D341Med (cell line): Measurements from ENCODE around the gene ZNF423.

ENCODE experiments used
- DNase-seq: peaks from one replicate; pipeline ENCODE4 v3.0.0; 2012; ENCODE audit warnings: low spot score

Gene ZNF423

DNA sequence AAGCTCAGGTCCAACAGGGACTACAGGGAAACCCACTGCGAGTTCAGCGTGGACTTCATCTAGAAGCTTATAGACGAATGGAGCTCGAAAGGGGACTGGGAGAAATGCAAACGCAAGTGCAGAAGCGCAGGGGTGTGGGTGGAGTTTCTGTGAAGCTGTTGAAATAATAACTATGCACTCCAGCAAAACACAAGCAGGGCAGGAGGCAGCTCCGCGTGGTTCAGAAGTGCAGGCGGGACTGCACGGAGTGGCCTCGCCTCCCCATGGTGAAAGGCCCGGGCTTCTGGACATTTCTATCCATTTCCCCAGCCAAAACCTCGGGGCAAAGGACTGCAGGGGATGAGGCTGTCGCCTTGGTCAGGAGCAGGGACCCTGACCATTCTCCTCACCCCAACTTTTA is 74.5 kb downstream of the ZNF423 start:
- no peak for DNase-seq

DNA sequence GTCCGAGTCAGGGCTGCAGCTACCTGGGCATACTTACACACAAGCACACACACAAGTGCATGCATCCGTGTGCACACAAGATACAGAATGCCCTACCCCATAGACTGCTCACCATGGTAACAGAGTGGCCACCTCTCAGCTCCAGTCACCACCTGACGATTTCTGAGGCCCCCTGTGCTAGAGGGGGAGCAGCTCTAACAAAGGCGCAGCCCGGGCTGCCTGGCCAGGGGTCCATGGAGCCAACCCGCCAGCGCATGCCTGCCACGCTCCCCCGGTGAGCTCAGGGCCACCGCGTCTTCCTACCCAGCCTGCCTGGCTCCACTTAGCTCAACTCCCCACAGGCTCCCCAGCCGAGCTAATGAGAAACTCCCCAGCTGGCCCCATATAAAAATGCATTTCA is 75.5 kb downstream of the ZNF423 start:
- DNase-seq = no peak

DNA sequence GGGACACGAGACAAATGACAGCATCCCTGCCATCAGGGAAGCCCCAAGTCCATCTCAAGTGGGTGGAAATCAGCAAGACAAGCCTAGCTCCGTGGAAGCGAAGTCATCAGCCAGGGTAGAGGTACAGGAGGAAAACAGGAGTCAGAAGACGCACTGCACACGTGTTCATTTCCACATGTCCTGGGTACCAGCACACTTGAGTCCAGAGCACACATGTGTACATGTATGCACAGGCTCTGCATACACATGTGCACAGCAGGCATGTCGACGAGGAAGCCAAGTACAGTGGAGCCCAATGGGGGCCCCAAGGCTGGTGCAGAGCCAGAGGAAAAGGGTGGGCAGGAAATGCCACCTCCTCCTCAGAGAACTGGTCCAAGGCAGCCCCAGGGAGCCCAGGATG is 75.9 kb downstream of the ZNF423 start:
- DNase-seq = no peak

DNA sequence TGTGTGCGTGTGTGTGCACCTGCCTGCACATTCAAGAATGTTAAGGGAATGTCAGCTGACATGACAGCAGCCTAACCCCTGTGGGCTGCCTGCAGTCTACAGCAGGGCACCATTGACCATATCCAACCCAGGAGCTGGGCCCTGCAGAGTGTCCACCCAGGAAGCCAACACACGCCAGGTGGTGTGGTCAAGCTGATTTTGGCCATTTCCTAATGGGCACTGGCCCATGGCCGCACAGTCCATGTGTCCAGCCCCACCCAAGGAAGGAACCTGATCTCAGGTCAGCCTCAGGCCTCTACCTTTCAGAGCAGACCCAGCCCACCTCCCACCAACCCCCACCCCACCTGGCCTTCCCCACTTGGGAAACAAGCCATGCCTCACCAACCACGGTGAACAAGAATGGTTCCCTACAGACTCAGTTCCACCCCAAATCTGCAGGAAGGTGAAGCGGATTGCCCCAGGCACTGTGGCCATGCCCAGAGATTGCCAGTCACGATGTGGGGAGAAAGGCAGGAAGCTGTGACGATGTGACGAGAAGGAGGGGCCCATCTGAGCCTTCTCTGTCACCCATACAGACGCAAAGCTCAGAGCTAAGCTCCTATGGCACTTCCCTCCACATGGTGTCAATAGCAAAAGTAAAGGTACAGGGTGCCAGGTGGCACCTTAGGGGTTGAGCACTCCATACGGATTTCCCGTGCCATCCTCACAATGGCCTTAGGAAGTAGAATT is 77.5 kb downstream of the ZNF423 start:
- no peak for DNase-seq

DNA sequence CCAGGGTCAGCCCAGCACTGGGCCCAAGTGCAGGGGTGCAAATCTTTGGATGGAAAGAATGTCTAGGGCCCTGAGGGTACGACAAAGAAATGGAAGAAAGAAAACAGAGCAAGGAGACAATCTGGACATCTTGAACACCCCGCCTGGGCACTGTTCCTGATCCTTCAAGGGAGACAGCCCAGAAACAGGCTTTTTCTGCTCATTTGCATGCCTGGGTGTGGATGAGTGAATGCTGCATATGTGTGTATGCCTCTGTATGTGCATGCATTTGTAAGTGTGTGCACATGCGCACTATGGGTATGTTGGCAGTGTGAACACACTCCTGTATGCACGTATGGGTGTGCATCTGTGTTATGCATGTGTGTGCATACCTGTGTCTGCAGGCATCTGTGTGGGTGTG is 79.2 kb downstream of the ZNF423 start:
- no peak for DNase-seq

DNA sequence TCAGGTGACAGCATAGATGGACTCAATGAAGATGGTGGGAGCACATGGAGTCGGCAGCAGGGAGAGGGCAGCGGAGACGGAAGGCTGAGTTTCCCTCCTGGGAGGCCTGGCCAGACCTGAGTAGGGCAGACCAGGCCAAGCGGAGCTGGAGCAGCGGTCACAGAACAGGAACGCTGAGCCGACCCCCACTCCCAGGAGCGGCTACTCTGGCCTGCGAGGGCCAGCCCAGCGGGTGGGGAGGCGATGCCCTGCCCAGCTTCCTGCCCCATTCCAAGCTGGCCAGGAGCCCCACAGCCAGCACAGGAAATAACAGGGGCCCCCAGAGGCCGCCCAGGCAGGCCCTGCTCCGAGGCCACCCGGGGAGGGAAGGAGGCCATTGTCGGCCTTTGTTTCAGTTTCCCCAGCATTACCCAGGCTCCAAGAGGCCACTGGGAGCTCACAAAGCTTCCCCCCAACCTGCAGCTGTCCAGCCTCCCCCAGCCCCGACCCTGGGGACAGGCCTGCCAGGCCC is 79.8 kb downstream of the ZNF423 start:
- DNase-seq = no peak

DNA sequence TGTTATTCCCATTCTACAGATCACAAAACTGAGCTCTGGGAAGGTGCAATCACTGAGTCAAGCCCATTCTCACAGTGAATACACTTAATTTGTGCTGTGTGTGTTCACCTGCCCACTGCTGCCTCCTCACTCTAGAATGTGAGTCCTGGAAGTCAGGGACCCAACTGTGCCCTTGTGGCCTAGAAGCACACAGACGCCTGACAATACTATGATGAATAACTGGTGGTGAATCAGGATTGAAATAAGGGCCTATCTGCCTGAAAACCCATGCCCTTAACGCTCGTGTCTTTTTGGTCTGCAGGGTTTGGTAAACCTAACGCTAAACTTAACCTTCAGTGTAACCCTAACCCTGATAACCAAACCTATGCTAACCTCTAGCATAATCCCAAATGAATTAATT is 80.3 kb downstream of the ZNF423 start:
- DNase-seq = no peak

DNA sequence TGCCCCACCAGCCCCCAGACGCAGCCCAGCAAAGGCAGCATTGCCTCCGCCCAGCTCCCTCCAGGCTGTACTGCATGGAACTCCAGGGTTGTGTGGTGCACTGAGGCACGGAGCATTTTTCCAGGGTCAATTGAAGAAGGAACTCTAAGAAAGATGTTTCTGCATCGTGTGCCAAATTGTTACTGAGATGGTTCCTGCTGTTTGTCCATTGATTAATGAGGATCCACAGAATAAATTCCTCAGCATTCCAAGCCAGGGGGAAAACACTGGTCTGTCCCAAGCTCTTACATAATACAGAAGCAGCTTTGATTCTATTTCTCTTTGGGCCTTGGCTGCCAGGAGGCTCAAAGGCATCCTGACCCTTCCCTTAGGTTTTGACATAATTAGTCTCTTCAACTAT is 80.9 kb downstream of the ZNF423 start:
- no peak for DNase-seq

DNA sequence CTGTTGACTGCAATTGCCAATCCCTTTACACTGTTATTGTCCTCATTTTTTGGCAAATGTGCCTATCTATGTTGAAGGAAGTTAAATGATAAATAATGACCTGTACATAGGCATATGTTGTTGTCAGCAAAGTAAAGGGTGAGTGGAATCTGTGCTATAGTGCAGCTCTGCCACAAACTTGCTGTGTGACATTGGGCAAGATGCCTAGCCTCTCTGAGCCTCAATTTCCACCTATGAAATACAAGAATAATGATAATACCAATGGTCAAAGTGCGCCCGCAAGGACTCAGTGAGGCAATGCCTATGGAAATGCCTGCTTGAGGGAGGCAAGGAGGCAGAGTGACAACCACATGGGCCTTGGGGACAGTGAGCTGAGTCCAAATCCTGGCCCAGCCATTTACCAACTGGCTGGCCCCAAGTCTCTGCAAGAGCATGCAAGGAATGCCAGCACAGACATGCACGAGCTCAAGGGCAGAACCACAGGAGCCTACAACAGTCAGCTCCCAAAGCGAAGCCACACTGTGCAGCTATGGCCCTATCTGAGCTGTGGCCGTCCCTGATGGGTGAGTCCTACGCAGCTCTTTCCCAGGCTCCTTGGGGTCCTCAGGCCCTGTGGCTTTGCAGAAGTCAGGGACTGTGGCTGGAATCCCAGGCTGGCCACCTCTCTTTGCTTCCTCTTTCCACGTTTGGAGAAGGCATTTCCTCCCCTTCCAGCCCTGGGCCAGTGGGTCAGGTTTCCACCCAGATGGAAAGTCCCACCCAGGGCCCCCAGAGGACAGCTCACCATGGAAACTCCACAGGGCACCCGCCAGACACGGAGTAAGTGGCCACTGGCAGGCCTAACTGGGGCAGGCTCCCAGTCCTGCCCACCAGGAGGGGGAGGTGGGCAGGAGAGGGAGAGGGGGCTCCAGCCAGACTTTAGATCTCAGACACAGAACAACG is 82.1 kb downstream of the ZNF423 start:
- DNase-seq = no peak

DNA sequence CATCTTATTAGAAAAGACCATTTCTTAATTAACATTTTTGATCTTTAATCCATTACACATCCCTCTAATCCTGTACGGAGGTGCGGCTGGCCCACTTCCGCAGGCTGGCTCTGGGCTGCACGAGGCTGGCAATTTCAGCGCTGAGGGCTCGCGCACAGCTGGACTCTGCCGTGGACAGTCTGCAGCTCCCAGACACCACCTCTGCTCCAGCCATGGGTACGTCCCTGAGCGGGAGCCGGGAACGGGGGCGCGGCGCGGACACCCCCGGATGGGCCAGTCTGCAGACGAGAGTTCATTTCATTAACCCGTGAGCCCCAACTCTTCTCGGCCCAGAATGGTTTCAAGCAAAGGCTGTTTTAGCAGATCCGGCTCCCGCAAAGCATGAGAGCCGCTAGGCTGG is 87.9 kb downstream of the ZNF423 start:
- DNase-seq = no peak

DNA sequence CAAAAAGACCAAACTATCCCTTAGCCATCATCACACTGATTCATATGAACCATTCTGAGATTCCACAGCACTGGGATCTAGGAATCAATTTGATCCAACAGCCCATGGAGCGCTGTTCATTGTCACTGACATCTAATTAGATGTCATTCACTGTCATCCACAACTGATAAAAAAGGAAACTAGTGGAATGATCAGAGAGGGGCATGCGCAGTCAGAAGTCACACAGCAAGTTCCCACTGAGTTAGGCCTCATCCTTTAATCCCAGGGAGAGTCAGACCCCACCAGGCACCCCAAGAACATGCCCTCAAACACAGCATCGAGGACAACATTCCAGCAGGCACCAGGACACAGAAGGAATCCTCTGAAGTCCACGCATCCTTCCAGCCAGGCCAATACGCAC is 88.5 kb downstream of the ZNF423 start:
- no peak for DNase-seq

DNA sequence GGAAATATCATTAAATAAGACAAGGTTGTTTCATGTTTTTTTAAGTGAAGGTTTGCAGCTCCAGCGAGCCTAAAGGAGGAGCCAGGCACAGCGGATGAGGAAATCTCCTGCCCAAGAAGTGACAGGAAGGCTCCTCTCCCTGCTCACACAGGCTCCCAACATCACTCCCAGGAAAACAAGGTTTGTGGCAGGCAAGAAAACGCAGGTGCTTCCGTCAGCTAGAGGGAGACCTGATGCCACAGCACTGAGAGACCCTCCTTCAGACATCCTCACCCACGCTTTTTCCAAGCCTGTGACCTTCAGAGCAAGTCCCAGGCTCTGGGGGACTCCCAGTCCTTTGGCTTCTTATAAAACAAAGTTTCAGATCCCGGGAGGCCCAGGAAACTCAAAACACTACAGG is 89.7 kb downstream of the ZNF423 start:
- DNase-seq = no peak

DNA sequence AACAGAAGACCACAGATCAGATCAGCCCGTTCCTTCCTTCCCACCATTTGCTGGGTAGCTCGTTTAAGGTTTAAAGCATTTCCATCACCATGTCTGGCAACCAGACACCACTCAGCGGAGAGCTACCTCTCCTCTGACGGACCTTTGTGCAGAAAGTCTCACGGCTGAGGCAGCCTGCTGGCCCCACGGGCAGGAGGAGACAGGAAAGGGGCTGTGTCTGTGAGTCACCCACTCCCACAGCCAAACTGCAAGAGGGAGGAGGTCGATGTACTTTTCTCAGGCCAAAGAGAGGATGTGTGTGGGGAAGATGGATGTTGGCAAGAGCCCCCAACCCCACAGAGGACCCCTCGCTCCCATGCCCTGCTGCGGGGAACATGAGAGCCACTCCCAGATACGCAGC is 92.1 kb downstream of the ZNF423 start:
- no peak for DNase-seq

DNA sequence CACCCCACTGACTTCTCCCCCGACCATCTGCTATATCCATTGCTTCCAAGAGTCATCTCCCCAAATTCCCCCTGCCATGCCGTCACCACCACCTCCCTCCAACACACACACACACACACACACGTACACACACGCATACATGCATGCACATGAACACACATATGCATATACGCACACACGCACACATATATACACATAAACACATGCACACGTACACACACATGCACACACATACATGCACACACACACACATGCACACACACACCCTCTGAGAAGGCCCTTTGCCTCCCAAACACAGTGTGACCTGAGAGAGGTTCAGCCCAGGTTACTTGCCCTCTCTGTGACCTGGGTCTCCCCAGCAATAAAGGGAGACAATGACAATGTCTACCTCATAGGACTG is 95.1 kb downstream of the ZNF423 start:
- DNase-seq = no peak

DNA sequence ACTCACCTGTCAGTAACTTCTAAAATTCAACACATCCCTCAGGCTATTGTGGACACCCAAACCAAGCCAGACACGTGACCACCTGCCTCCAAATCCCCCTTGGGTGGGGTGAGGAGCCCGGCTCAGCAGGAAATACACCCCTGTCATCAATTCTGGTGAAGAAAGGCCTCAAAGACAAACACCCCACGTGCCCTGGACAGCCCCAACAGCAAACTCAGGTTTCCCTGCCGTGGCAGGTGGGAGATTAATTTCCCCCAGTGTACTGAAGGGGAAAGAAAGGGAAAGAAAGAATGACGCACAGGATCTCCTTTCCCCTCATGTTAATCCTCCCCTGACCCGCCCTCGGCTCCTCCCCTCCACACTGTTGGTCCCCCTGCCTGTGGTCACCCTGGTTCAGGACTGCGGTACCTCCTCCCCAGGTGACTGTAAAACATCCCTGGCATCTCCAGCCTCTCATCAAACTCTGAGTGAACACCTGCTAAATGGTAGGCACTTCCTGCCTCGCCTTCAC is 98.3 kb downstream of the ZNF423 start:
- no peak for DNase-seq

DNA sequence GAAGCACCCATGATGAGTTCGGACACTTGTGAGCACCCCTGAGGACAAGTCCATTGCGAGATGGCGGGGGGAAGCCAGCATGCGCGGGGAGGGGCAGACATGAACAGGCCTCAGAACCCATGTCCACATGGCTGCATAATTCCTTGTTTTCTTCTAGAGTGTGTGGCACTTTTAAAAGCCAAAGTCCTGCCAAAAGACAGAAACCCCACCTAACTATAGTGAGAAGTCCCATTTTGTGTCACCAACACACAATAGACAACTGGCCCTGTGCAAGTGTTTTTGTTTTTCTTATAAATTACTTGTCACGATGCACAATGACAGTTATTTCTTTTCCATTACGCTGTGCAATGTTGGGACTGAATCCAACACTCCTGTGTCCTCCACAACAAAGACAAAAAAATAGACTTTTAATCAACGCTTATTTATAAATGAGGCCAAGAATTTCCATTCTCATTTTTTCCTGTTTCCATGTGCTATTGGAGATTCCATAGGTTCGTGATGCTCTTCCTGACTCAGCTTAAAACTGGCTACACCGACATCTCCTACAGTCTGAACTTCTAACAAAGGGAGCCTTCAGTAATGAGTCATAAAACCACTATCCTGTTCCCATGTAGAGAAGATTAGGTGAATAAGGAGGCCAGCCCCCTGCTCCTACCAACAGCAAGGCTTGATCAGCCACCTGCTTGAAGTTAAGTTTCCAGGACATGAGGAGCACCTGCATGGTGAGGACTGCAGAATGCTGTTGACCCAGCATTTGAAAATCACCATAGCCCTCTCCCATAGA is 98.9 kb downstream of the ZNF423 start:
- no peak for DNase-seq

DNA sequence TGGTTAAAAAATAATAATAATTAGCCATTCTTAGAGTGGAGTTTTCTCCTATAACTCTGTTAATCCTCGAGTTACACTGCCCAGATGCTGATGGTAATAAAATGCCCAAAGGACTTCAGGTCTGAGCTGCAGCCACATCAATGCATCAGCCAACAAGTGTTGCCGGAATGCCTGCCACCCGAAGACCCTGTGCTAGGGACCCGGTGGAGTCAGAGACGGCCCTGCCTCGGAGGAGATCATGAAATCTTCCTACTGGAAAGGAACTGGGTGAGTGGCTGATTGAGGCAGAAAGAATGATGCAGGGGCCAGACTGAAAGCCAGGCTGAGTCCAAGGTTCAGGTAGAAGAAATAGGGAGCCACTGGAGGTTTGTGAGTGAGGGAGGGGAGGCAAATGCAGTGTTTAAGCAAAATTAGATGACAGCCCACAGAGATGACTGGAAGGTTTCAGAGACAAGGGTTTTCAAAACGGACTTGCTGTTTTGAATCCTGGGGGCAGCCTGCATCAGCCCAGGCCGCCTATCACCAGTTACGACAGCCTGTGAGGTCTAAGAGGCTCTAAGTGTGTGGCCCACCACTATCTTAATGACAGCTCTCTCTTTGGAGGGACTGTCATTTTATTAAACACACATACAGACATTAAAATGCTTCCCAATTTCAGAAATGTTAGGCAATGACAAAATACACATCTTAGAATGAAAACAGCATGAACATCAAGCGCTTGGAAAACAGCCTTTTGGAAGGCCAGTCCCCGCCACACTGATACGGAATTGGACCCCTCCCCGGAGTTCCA is 100.0 kb downstream of the ZNF423 start:
- DNase-seq = no peak

DNA sequence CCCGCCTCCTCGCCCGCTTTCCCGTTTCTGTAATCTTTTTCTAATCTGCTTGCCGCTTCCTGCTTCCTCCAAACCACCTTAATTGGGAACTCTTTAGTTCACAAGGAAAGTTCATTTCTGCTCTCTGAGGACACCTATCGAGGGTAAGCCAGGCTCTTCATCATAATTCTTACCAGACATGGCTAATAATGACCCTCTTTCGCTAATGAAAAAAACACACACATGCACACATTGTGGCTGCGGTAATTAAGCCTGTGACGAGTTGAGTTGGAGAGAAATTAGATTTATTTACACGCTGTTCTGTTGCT is 100.6 kb downstream of the ZNF423 start:
- DNase-seq = no peak

DNA sequence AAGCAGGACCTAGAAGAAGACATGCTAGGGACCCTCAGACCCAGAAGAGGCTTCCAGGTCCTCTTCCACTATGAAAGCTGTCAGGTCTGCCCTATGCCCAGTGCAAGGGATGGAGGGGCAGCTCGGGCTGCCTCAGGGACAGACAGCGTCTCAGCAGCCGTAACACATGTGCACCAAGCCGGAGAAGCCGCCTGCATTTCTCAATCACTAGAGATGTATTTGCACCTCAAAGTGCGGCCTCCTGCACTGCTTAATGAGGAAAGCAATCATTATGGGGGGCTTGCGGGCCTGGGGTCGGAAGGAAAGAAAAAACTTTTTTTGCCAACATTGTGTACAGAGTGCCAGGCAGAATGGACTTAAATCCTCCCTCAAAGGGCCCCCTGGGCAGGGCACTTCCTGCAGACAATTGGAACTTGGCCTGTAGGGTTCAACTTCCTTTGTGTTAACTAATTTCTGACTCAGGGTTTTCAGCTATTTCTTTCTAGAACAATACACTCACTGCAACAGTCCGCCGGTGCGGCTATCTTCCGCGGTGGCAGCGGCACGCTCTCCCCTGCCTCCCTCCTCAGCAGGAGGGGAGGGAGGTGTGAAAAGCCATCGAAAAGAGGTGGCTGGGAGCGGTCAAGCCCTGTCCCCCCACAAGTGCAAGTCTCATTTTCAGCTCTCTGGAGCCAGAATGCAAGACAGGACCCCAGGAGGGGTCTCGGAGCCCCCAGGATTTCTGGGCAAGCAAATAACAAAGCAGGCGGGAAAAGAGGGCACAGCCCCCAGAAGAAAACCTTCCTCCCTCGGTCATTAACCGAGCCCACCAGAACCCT is 101.2 kb downstream of the ZNF423 start:
- DNase-seq = no peak

DNA sequence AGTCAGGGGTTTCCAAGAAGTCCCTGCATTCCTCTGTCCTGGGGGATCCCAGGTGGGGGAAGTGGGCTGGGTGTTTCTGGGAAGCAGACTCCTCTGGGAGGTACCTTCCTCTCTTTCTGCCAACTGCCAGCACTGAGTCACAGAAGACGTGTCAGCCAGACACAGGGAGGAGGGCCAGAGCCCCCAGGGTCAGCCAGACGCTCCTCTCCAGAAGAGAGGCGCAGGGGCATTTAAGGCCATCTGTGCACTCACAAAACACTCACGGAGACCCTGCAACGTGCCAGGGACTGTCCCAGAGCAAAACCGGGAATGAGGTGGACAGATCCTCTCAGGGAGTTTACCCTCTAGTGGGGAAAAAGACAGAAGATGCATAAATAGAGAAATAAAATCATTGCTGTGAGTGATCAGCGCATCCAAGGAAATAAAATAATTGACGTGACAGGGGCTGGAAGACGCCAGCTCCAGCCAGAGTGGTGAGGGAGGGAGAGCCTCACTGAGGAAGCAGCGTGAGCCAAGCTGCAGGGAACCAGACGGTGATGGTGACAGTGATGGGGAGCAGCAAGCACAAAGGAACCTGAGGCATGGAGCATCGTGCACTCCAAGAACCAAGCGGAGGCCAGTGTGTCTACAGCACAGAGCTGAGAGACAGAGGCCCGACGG is 105.4 kb downstream of the ZNF423 start:
- DNase-seq = no peak
